HG02870 (cell line): ENCODE data around the gene LDAH.

Experiments
- ATAC-seq: cut with Tn5 transposase; IDR thresholded peaks from one replicate; pipeline ENCODE4 v1.9.1; 2021; ENCODE audit warnings: mild to moderate bottlenecking, moderate library complexity; ENCODE audit not compliant: unreplicated experiment

The LDAH gene

GRCh38 chr2:20687260-20687832 is 135.6 kb downstream of the LDAH start:
- ATAC-seq, result no peak

DNA sequence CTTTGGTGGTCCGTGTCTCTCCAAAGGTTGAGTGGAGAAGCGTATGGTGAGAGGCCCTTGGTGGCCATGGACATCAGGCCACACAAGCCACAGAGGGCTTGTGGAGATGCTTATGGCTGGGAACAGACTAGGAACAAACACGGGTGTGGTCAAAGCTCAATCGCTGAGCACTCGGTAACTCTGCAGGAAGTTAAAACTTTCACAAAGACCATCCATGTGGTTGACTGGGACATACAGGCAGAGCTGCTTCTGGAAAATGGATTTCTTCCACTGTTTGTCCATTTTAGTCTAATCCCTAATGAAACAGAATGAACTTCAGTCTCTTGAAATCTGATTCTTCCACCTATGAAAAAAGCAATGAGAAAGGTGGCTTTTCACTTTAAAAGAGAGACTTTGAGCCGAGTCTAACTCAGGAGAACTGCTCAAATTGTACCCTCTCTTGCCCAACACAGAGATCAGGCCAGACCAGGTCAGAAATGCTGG is 138.3 kb downstream of the LDAH start:
- ATAC-seq, result no peak

DNA sequence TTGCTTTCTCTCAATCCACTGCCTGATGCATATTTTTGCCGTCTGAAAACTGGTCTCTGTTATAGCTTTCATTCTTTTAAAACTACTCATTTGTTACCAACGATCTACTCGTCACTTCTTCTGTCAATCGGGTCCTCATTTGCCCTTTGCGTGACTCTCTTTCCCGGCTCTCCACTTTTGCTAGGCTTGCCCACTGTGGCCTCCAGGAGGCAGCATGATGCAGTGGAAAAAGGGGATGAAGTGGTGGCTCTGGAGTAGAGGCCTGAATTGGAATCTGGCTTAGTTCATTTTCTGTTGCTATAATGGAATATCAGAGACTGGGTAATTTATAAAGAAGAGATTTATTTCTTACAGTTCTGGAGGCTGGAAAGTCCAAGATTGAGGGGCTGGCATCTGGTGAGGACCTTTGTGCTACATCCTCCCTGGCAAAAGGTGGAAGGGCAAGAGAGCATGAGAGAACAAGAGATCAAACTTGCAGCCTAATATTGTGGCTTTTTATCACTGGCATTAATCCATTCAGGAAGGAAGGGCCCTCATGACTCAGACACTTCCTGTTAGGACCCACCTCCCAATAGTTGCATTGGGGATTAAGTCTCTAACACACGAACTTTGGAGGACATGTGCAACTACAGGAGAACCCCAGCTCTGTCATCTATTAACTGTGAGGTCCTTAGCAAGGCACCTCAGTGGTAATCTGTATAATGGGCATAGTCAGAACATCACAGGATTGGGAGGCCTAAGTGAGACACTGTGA is 140.6 kb downstream of the LDAH start:
- ATAC-seq, result no peak

DNA sequence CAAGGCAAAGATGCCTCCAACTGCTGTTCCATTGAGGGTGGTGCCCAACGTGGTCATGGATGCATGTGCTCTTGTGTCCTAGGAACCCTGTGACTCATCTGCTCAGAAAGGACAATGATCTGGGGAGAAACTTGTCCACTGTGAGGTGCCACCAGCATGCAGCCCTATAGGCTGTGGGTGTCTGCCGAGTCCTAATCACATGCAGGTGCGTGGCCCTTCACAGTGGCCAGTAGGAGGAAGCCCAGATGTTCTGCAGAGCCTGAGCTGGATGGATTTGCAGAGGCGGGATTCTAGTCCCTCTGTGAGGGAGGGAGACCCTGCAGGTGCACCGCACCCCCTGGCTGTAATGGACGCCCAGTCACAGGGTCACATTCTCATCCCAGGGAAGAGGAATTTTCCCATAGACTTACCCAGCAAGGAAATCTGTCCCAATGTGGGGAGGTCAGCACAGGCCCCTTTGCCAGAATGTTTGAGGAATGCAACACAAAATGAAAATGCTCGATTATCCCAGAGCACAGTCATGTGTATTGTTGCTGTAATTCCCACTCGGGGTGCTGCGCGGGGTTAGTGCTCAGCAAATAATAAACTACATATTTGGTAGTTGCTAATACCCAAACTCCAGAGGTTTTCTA is 142.0 kb downstream of the LDAH start:
- ATAC-seq, result no peak

GRCh38 chr2:20678780-20679179 is 144.1 kb downstream of the LDAH start:
- no peak for ATAC-seq

DNA sequence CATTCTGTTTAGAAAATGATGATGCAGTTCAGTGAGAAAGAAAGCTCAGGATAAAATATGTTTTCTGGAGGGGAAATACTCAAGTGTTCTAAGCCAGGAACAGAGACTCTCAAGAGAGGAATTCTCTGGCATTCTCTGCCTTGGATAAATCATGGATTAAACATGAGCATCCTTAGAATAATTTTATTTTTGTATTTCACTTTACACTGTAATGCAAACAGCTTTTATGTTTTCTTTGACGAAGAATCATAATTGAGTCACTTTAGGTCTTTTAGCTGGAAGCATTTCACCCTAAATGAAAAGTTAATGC is 144.9 kb downstream of the LDAH start:
- ATAC-seq, result no peak

GRCh38 chr2:20677301-20678085 is 145.4 kb downstream of the LDAH start:
- ATAC-seq, result peak; percentile 28

DNA sequence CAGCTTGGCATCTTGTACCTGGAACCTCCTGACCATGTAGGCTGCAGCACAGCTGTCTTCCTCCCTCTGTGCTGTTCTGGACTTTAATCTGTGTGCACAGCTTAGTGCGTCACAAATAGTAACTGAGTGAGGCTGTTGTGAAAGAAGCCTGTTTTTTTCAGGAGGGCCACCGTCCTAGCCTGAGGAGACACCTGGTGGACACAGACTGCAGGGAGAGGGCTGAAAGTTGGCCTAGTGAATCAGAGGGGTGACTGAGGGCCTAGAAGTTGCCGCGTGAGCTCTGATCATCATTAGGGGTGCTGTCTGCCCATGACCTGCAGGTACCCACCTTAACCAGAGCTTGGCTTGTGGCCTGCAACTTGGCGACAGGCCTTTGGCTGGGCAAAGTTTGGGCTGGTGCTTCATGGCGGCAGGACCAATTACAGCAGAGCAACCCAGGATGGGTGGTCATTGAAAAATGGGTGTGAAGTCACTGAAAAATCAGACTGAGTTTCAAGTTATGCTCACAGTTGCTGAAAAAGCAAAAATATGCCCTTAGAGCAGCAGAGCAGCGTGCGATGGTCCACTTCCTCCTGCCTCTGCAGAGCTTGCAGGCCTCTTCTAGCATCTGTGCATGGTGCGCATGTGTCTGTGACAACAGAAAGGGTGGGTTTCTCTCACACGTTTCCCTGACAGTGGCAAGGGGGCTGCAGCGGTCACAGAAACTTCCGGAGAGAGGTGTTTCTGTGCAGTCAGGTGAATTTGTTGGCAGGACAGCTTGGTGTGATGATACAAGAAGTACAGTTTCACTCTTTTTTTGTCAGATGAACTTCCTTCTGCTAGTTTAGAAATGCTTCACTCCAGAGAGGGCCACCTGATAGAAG is 146.3 kb downstream of the LDAH start:
- peak; percentile 65 for ATAC-seq

DNA sequence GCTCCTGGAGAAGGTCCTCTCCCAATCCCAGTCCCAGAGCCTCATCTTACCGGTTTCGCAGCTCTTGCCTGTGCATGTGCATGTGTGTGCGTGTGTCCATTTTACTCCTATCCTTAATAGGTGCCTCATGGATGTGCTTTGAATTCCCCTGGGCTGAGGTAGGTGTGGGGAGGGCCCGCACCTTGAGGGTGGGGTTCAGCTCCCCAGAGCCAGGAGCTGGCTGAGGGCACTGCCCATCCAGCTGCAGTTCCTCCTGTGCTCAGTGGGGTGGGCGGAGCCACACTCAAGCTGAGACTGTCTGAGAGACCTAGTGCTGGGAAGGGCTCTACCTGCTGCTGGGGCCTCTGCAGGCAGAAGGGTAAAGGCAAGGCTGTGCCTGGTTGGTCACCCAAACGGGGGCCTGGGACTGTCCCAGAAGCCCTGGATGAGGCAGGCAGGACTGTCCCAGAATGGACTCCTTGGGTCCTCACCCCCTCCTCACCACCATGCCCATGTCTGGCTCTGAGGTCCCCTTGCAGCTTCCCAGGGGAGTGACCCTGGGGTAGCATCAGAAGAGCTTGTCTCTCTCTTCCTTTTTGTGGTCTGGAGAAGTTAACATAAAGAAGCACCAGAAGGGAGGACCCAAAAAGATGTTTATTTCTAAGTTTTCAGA is 147.1 kb downstream of the LDAH start:
- peak; percentile 40 for ATAC-seq

GRCh38 chr2:20674974-20675679 is 147.8 kb downstream of the LDAH start:
- no peak for ATAC-seq

GRCh38 chr2:20674309-20674965 is 148.5 kb downstream of the LDAH start:
- no peak for ATAC-seq

- ATAC-seq, result no peak
These were observed 149.1 kb downstream of the LDAH start for GRCh38 chr2:20673686-20674308.

DNA sequence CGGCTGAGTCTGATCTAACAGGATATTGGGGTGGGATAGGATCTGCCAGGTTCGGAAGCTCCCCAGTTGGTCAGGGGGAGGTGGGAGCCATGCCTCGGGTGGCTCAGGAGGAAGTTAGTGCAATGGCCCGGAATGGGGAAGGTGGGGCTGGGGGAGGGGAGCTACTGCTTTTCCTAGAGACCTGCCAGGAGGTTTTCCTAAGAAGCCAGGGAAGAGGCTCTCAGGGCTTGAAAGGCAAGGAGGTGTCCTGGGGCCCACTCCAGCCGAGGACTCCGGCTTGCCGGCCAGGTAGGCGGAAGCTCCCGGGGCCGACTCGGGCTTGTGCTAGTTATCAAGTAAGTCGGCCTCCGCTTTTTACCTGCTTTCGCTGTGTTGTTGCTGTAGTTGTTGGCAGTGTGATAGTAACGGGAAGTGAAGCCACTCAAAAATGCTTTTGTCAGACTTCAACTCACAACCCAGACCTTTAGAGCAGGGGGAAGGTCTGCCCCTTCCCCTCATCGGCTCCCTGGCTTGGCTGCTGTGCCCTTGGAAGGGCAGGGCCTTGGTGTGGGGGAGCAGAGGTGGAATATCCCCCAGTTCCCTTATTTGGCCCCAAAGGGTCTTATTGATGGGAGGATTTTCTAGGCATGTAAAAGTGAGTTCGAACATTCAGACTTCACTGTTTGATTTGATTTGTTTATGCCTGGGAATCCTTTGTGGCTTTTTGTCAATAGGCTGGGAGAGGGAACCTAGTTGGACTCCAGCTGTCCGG is 150.5 kb downstream of the LDAH start:
- no peak for ATAC-seq

- ATAC-seq, result no peak
These were observed 151.2 kb downstream of the LDAH start for GRCh38 chr2:20671736-20672080.

GRCh38 chr2:20671036-20671735 is 151.7 kb downstream of the LDAH start:
- ATAC-seq, result no peak

DNA sequence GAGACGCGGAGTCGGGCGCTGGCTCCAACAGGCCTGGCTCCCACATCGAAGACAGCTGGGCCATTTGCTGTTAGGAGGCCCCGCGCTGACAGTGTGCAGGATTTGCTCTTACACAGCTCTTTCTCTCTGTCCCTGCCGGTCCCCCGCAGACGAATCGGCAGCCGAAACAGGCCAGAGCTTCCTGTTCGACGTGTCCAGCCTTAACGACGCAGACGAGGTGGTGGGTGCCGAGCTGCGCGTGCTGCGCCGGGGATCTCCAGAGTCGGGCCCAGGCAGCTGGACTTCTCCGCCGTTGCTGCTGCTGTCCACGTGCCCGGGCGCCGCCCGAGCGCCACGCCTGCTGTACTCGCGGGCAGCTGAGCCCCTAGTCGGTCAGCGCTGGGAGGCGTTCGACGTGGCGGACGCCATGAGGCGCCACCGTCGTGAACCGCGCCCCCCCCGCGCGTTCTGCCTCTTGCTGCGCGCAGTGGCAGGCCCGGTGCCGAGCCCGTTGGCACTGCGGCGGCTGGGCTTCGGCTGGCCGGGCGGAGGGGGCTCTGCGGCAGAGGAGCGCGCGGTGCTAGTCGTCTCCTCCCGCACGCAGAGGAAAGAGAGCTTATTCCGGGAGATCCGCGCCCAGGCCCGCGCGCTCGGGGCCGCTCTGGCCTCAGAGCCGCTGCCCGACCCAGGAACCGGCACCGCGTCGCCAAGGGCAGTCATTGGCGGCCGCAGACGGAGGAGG is 152.4 kb downstream of the LDAH start:
- no peak for ATAC-seq
